MCF 10A (cell line): ENCODE data around the gene DNAI2. TPM values are rescaled to one million over a fixed set of nuclear protein-coding genes. Genes with fewer than 3 reads are reported as not detected.

Source experiments
- BruUV-seq: library from RNA; stranded (reverse); fragments of 400-500 nt; replicated peaks from 2 replicates; lab custom pipeline; 2021; lab: Mats Ljungman, UMichigan
- CTCF ChIA-PET: fragments of 300-600 bp; sonication (Branson Sonifier 250); formaldehyde crosslinking; extraction: SDS; loops from one replicate; lab custom pipeline; 2021; ENCODE audit warnings: antibody characterized with exemption, inconsistent platforms; lab: Yijun Ruan, JAX
- POLR2A ChIA-PET: fragments of 300-600, 350-650 bp; sonication (Branson Sonifier 250); formaldehyde crosslinking; extraction: SDS; loops from one replicate; lab custom pipeline; 2020; ENCODE audit warnings: antibody characterized with exemption, inconsistent platforms; lab: Yijun Ruan, JAX
- DNase-seq: peaks from one replicate; pipeline ENCODE4 v3.0.0-alpha.2; 2018; ENCODE audit not compliant: unreplicated experiment
- H3K27ac Mint-ChIP-seq: one replicate; pipeline ENCODE4 v1.8.0; 2022; ENCODE audit warnings: mild to moderate bottlenecking, low read depth, mixed read lengths; ENCODE audit not compliant: unreplicated experiment
- H3K27me3 Mint-ChIP-seq: one replicate; pipeline ENCODE4 v1.8.0; 2022; ENCODE audit warnings: mixed read lengths; ENCODE audit not compliant: insufficient read depth, unreplicated experiment
- H3K36me3 Mint-ChIP-seq: one replicate; pipeline ENCODE4 v1.8.0; 2022; ENCODE audit warnings: mild to moderate bottlenecking, moderate library complexity, mixed read lengths; ENCODE audit not compliant: insufficient read depth, unreplicated experiment
- H3K4me1 Mint-ChIP-seq: one replicate; pipeline ENCODE4 v1.8.0; 2022; ENCODE audit warnings: mixed read lengths; ENCODE audit not compliant: insufficient read depth, unreplicated experiment
- H3K4me3 Mint-ChIP-seq: one replicate; pipeline ENCODE4 v1.8.0; 2022; ENCODE audit warnings: mild to moderate bottlenecking, moderate library complexity, mixed read lengths; ENCODE audit not compliant: unreplicated experiment
- H3K9me3 Mint-ChIP-seq: one replicate; pipeline ENCODE4 v1.8.0; 2022; ENCODE audit warnings: mixed read lengths; ENCODE audit not compliant: unreplicated experiment
- intact Hi-C: fragments of 100-400 bp; cut with micrococcal nuclease; formaldehyde crosslinking; loops from 2 replicates; pipeline ENCODE4 v1.14.1; 2022
- total RNA-seq: library from RNA; stranded (reverse); gene quantifications from 2 replicates; pipeline ENCODE4 v1.2.3, GENCODE V29; 2022
- TF ChIP-seq, protein P1 (sequence below): fragments of 200-600 bp; IDR thresholded peaks from one replicate; pipeline ENCODE4 v1.8.0; 2022; ENCODE audit warnings: antibody characterized with exemption, mild to moderate bottlenecking; ENCODE audit not compliant: unreplicated experiment

Gene DNAI2
- total RNA-seq, 1 experiment from 2014 or later = not detected

DNA sequence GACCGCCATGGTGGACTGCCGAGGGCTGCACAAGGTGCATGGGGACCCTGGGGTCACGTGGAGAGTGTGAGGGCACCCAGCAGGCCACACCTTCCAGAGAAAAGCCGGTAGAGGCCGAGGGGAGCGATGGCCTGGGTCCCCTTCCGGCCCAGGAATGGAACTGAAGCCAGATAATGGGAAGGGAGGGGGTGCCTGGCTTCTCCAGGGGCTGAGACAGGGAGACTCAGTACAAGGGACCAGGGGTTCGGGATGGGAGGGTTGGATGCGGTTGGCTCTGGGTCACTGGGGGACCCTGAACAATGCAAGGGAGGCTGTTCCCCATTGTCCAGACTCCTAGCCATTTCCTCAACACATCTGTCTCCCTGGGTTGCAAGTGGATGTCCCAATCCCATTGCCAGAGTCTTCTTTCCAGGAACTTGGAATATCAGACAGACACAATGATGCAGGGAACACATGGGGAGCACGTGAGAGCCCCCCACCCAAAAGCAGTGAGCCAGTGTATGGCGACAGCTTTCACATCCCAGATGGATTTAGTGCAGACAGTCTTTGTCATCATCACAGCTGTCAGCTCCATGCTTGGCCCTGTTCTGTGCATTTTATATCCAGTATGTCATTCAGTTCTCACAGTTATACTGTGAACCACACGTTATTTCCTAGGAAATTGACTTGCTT lies 23.6 kb upstream of the DNAI2 start:
- no peaks in the 10 kb centered on the region for H3K36me3 Mint-ChIP-seq
- intact Hi-C loops = no loop called here
- no peak overlapping the region for H3K27ac Mint-ChIP-seq
- H3K4me3 Mint-ChIP-seq = no peak overlapping the region
- BruUV-seq = no TSS peak
- ChIA-PET CTCF (interaction anchor here (0.6 kb wide), 1 partner anchor 558 kb away, joined by 4 read pairs; no protein-coding TSS in a partner anchor), POLR2A (no interaction called here)
- no peaks in the 10 kb centered on the region for H3K9me3 Mint-ChIP-seq
- TF ChIP-seq, protein P1, sequence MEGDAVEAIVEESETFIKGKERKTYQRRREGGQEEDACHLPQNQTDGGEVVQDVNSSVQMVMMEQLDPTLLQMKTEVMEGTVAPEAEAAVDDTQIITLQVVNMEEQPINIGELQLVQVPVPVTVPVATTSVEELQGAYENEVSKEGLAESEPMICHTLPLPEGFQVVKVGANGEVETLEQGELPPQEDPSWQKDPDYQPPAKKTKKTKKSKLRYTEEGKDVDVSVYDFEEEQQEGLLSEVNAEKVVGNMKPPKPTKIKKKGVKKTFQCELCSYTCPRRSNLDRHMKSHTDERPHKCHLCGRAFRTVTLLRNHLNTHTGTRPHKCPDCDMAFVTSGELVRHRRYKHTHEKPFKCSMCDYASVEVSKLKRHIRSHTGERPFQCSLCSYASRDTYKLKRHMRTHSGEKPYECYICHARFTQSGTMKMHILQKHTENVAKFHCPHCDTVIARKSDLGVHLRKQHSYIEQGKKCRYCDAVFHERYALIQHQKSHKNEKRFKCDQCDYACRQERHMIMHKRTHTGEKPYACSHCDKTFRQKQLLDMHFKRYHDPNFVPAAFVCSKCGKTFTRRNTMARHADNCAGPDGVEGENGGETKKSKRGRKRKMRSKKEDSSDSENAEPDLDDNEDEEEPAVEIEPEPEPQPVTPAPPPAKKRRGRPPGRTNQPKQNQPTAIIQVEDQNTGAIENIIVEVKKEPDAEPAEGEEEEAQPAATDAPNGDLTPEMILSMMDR = no peak
- H3K4me1 Mint-ChIP-seq = no peaks in the 10 kb centered on the region
- no peak for DNase-seq
- H3K27me3 Mint-ChIP-seq = peaks cover 37% of the 10 kb centered on the region

DNA sequence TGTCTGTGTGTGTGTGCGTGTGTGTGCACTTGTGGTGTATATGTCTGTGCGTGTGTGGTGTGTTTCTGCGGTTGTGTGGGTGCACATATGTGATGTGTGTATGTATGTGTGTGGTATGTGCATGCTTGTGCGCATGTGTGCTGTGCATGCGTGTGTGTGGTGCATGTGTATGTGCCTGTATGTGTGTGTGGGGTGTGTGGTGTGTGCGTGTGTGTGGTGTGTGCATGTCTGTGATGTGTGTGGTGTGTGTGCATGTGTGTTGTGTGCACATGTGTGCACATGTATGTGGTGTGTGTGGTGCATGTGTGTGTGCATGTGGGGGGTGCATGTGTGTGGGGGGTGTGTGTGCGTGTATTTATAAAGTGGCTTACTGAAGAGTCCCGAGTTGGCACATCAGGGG lies 23.0 kb upstream of the DNAI2 start:
- no peak overlapping the region for H3K4me3 Mint-ChIP-seq
- no peaks in the 10 kb centered on the region for H3K4me1 Mint-ChIP-seq
- POLR2A ChIA-PET = no interaction called here
- no peak for DNase-seq
- no TSS peak for BruUV-seq
- intact Hi-C loops = no loop called here
- CTCF ChIA-PET = no interaction called here
- no peaks in the 10 kb centered on the region for H3K9me3 Mint-ChIP-seq
- H3K27ac Mint-ChIP-seq = no peak overlapping the region
- peaks cover 37% of the 10 kb centered on the region for H3K27me3 Mint-ChIP-seq
- no peaks in the 10 kb centered on the region for H3K36me3 Mint-ChIP-seq
- TF ChIP-seq, protein P1 = no peak

DNA sequence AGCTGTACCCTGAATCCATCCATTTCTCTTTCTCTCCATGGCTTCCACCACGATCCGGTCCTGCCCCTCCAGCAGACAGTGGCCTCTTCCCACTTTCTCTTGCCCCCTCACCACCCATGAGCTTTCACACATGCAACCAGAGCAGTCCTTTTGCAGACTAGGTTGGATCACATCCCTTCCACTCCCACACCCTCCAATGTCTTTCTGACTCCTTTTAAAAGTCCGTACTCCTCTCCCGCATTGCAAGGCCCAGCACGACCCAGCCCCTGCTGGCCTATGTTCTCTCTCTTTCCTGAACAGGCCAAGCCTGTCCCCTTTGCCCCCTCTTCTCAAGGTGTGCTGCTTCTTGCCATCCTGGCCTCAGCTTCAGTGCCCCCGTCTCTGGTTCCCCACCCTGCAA lies 22.5 kb upstream of the DNAI2 start:
- Mint-ChIP-seq H3K27me3 (peaks cover 37% of the 10 kb centered on the region), H3K36me3 (no peaks in the 10 kb centered on the region), H3K27ac (no peak overlapping the region), H3K9me3 (no peaks in the 10 kb centered on the region), H3K4me1 (no peaks in the 10 kb centered on the region), H3K4me3 (no peak overlapping the region)
- POLR2A ChIA-PET = no interaction called here
- no TSS peak for BruUV-seq
- intact Hi-C loops = no loop called here
- CTCF ChIA-PET = no interaction called here
- TF ChIP-seq, protein P1 = no peak
- no peak for DNase-seq

DNA sequence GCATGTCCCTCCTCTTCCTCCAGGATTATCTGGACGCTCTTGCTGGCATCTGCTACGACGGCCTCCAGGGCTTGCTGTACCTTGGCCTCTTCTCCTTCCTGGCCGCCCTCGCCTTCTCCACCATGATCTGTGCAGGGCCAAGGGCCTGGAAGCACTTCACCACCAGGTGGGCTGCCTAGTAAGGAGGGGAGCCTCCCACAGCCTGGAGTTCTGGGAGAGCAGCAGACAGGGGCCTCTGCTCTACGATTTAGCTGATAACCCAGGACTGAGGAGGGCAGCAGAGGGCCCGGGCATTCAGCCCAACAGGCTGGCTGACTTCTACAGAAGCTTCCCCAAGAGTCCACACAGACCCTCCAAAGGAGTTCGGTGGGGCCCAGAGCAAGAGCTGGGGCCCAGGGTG lies 21.8 kb upstream of the DNAI2 start:
- no peak overlapping the region for H3K4me3 Mint-ChIP-seq
- ChIA-PET CTCF (interaction anchor here (0.6 kb wide), 1 partner anchor 1516 kb away, joined by 4 read pairs; no protein-coding TSS in a partner anchor), POLR2A (no interaction called here)
- no TSS peak for BruUV-seq
- peaks cover 37% of the 10 kb centered on the region for H3K27me3 Mint-ChIP-seq
- TF ChIP-seq, protein P1 = no peak
- H3K9me3 Mint-ChIP-seq = no peaks in the 10 kb centered on the region
- H3K4me1 Mint-ChIP-seq = no peaks in the 10 kb centered on the region
- no peak for DNase-seq
- intact Hi-C loops = no loop called here
- no peak overlapping the region for H3K27ac Mint-ChIP-seq
- no peaks in the 10 kb centered on the region for H3K36me3 Mint-ChIP-seq
